ENCODE results near the gene NTPCR.

The NTPCR gene

GRCh38 chr1:233010146-233010545, 59.7 kb downstream of the NTPCR start:
- DNase-seq (ENCODE audit: low read depth) = no peak

- DNase-seq (ENCODE audit: low read depth) = no peak
Observed at GRCh38 chr1:233012021-233012420, 61.6 kb downstream of the NTPCR start.

GRCh38 chr1:233015965-233016364, 65.6 kb downstream of the NTPCR start:
- no peak for DNase-seq (ENCODE audit: low read depth)

- DNase-seq (ENCODE audit: low read depth) = no peak
Observed at GRCh38 chr1:233016798-233017197, 66.4 kb downstream of the NTPCR start.

DNA sequence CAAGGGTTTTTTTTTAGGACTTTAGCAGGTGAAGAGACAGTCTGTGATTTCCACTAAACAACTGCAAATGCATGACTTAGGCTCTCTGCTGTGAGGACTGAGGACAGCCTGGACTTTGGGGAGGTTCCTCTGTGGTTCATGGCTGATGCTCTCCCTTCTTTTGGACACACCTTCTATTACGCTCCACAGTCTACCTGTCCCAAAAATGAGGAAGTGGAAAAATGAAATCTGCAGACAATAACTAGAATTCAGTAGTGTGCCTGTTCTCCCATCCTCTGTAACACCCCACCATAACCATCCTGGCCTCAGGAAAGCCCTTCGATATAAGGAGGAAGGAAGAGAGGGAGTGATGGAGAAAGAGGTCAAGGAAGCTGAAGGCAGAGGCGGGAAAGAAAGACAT, 68.7 kb downstream of the NTPCR start:
- no peak for DNase-seq (ENCODE audit: low read depth)

- no peak for DNase-seq (ENCODE audit: low read depth)
Observed at GRCh38 chr1:233019778-233020325, 69.4 kb downstream of the NTPCR start.

GRCh38 chr1:233020426-233020825, 70.0 kb downstream of the NTPCR start:
- DNase-seq (ENCODE audit: low read depth) = no peak

DNA sequence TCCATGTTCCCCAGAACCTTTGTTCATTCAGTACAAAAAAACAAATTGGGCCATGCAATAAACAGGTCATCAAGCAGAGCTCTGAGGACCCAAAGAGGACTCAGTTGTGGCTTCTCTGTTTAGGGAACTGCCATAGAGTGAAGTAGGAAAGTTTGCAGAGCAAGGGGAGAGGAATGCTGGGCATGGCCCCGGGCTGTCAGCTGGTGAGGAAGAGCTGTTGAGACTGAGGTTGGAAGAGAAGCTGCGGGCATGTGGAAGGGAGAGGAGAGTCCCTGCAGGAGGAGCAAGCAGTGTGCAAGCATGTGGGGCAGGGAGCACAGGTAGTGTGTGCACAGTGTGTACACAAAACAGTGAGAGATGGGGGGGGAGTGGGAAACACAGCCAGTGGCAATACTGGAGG, 71.8 kb downstream of the NTPCR start:
- DNase-seq (ENCODE audit: low read depth) = no peak

GRCh38 chr1:233024199-233024598, 73.8 kb downstream of the NTPCR start:
- DNase-seq (ENCODE audit: low read depth) = no peak

DNA sequence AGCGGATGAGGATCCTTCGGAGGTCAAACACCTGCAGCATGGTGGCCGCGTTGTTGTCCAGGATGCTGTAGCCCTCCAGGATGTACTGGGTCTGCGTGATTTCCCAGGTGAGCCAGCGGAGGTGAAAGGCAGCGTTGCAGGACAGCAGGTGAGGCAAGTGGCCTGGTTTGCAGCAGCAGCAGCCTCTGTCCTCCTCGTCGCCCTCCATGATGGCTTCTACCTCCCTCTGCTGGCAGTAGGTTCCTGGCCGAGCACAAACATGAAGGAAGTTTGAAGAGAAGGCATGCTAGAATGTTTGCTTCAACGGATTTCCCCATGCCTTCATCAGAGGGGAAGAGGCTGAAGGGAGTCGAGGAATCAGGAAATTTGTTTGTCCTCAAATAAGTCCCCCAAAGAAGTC, 74.7 kb downstream of the NTPCR start:
- DNase-seq (ENCODE audit: low read depth) = no peak

DNA sequence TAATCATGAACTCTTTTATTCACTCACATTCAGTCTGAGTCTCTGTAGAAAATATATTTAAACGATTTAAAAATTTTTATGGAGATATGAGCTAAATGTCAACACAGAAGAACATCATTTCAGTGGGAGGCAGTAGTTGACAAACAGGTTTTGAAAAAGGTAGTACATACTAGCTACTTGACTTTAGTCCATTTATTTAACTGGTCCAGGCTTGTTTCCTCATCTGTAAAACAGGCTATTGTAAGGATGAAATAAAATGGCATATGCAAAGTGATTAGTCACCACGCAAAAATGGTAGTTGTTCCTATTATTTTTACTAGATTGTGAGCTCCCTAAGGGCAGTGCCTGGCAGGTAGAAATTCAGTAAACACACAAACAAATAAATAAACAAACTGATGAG, 75.2 kb downstream of the NTPCR start:
- no peak for DNase-seq (ENCODE audit: low read depth)

- DNase-seq (ENCODE audit: low read depth) = no peak
Observed at GRCh38 chr1:233027046-233027445, 76.6 kb downstream of the NTPCR start.

- DNase-seq (ENCODE audit: low read depth) = no peak
Observed at GRCh38 chr1:233031521-233031920, 81.1 kb downstream of the NTPCR start.

GRCh38 chr1:233032916-233033315, 82.5 kb downstream of the NTPCR start:
- no peak for DNase-seq (ENCODE audit: low read depth)

- DNase-seq (ENCODE audit: low read depth) = no peak
Observed at GRCh38 chr1:233033361-233033760, 83.0 kb downstream of the NTPCR start.

Measured in HS-27A (cell line).